ENCODE results near the gene OR10D3.

- TF ChIP-seq, protein P1, sequence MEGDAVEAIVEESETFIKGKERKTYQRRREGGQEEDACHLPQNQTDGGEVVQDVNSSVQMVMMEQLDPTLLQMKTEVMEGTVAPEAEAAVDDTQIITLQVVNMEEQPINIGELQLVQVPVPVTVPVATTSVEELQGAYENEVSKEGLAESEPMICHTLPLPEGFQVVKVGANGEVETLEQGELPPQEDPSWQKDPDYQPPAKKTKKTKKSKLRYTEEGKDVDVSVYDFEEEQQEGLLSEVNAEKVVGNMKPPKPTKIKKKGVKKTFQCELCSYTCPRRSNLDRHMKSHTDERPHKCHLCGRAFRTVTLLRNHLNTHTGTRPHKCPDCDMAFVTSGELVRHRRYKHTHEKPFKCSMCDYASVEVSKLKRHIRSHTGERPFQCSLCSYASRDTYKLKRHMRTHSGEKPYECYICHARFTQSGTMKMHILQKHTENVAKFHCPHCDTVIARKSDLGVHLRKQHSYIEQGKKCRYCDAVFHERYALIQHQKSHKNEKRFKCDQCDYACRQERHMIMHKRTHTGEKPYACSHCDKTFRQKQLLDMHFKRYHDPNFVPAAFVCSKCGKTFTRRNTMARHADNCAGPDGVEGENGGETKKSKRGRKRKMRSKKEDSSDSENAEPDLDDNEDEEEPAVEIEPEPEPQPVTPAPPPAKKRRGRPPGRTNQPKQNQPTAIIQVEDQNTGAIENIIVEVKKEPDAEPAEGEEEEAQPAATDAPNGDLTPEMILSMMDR (conservative IDR thresholded peaks at IDR 0.05; ENCODE audit: low read length), result no peak
- TF ChIP-seq EZH2phosphoT487 (IDR thresholded peaks at IDR 0.05; ENCODE audit: borderline replicate concordance), result no peak
Measured at GRCh38 chr11:124172101-124172500, 11.0 kb upstream of the OR10D3 start.
